PC-3 (cell line): ENCODE results near the gene CLDN9.

Experiments used
- CTCF ChIP-seq: fragments of 300-600 bp; sonication (generic); conservative IDR thresholded peaks from 2 replicates; pipeline ENCODE4 v1.5.1; 2017; ENCODE audit warnings: antibody characterized with exemption, low read depth, mild to moderate bottlenecking, low read length
- EZH2phosphoT487 ChIP-seq: fragments of 300-600 bp; sonication (generic); IDR thresholded peaks from 2 replicates; pipeline ENCODE4 v1.6.1; 2018; ENCODE audit warnings: mild to moderate bottlenecking, antibody characterized with exemption, low read length, borderline replicate concordance

- TF ChIP-seq CTCF (no peak), EZH2phosphoT487 (no peak)
Observed at GRCh38 chr16:2979669-2980226, 33.0 kb upstream of the CLDN9 start.
